GM18861 (cell line): ENCODE measurements around the gene ELOA2.
"Not testable (repeated sequence)": the region's sequence is repeated elsewhere in the genome, so short reads cannot be mapped to it uniquely, and the experiment has no call there.

ENCODE experiments used
- ATAC-seq: cut with Tn5 transposase; IDR thresholded peaks from one replicate; pipeline ENCODE4 v1.9.1; 2021; ENCODE audit not compliant: unreplicated experiment

Gene ELOA2, protein sequence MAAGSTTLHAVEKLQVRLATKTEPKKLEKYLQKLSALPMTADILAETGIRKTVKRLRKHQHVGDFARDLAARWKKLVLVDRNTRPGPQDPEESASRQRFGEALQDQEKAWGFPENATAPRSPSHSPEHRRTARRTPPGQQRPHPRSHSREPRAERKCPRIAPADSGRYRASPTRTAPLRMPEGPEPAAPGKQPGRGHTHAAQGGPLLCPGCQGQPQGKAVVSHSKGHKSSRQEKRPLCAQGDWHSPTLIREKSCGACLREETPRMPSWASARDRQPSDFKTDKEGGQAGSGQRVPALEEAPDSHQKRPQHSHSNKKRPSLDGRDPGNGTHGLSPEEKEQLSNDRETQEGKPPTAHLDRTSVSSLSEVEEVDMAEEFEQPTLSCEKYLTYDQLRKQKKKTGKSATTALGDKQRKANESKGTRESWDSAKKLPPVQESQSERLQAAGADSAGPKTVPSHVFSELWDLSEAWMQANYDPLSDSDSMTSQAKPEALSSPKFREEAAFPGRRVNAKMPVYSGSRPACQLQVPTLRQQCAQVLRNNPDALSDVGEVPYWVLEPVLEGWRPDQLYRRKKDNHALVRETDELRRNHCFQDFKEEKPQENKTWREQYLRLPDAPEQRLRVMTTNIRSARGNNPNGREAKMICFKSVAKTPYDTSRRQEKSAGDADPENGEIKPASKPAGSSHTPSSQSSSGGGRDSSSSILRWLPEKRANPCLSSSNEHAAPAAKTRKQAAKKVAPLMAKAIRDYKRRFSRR

DNA sequence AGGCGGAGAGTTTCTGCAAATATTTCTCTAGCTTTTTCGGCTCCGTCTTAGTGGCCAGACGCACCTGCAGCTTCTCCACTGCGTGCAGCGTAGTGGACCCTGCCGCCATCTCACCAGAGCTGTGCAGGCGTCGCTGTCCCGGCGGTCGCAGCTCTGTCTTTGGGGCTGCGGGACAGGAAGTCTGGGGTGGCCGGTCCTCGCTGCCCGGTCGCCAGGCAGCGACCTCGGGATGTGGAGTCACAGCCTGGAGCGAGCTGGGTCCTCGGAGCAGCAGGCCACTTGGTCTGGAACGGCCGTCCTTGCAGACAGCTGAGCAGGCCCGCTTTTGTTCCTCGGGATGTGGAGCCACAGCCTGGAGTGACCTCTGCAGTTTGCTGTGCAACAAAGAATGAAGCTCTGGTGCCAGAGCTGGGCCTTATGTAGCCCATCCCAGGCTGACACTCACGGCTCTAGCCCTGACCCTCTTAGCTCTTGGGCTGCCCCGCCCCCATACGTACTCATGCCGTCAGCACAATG is at the start of gene ELOA2:
ELOA2 (minus strand) TSS at position 466 of the 516 bp plus-strand sequence; CDS start at position 109, 357 bp downstream.
- ATAC-seq, result no peak

GRCh38 chr18:47081578-47081977 is 46.2 kb upstream of the ELOA2 start:
- no peak for ATAC-seq

- ATAC-seq, result no peak
Observed at GRCh38 chr18:47080872-47081271, 45.5 kb upstream of the ELOA2 start.

DNA sequence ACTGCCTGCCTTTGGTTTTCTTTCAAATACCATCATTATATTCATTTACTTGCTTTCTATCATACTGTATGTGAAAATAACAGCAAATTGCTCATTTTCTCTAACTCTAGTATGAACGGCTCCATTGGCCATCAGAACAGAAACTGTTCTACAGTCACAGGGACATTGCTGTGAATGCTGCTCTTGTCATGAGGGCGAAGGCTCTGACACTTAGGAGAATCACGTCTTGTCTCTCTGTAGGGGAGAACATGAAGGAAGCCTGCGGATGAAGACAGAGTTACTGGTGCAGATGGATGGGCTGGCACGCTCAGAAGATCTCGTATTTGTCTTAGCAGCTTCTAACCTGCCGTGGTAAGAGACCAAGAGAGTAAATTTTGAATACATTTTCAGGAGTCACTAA is 41.7 kb upstream of the ELOA2 start:
- no peak for ATAC-seq

DNA sequence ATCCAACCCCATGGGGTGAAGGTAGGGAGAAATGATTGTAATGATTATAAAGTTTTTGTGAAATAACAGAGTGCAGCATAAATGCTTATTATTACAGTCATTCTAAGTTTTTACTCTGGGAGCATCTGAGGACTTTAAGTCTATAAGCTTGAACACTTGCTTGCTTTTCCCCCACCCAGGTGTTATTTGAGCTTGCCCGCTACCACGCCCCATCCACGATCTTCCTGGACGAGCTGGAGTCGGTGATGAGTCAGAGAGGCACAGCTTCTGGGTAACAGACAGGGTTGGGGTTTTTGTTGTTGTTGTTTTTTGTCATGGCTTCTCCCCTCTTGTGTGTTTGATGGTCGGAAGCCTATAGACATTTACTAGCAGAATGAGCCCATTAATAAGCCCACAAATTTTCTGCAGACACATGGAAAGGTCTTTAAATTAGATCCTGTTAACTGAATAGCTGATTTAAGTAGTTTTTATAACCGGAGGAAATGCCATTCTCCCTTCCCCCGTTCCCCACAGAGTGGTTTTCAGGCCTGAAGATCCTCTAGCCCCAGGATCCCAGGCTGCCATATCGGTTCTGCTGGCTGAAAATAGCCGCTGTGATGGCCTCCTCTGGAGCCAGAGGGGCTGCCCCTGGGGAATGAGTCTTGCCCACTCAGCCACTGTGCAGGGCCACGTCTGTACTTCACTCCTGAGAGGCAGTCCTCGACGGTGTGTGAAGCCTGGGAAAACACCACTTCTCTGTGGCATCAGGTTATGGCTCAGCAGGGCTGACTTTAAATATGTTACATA is 39.9 kb upstream of the ELOA2 start:
- ATAC-seq, result no peak

DNA sequence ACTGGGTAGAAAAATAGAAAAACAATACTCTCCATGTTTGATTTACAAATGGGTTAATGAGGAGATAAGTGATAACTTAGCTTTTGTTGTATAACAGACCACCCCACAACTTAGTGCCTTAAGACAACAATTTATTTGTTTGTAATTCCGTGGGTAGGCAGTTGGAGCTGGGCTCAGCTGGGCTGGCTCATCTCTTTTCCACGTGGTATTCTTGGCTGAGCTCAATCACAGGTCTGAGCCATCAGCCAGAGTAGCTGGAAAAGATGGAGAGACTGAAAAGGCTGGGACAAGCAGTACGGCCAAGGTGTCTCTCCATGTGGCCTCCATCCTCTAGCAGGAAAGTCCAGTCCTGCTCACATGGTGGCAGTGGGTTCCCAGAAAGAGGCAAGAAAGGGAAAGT is 32.2 kb upstream of the ELOA2 start:
- ATAC-seq, result no peak

DNA sequence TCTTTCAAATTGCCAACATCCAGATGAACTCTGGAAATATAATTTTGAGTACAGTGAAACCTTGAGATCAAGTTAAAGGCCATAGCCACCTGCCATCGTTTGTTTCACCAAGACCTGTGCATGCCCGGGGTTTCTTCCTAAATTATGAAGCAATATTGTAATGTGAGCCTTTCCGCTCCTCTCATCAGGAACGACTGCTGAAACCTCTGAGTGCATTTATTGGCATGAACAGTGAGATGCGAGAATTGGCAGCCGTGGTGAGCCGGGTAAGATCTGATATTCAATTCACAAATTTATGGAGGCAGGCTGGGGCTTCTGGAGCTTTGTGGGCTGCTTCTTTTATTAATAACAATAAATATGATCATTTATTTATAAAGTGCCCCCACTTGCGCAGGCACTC is 27.7 kb upstream of the ELOA2 start:
- no peak for ATAC-seq

DNA sequence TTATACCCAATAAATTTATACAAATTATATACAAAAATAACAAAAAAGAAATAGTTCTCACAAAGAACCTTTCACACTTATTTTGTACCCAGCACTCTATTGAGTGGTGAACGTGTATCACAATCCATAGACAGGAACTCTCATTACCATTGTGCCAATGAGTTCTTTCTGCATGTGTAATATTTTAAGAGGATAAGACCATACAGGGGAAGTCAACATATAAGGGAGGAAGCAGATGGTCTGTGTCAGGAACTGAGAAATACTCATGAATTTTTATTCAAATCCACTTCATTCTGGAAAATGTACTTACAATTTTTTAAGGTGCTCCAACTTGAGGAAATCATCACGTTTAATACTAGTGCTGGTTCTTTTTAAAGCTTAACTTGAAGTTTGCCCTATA is 27.1 kb upstream of the ELOA2 start:
- ATAC-seq, result no peak

DNA sequence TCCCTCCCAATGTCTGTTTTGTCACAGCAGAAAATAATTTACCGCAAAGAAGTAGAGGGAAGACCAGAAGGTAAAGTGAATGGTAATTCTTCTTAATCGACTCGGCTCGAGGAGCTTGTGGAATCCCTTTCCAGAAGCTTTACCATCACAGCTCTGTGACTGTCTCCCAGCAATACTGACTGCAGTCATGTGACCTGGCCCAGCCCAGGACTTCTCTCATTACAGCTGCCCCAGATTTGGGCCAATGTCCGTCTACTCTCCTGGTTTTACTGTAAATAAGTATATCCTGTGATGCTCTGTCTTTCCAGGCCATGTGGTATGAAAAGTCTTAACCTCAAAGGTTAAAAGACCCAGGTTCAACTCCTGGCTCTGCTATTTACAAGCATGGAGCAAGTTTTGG is 18.9 kb upstream of the ELOA2 start:
- no peak for ATAC-seq

GRCh38 chr18:47050468-47050867 is 15.0 kb upstream of the ELOA2 start:
- ATAC-seq, result peak; percentile 56

GRCh38 chr18:47040982-47041381 is 5.6 kb upstream of the ELOA2 start:
- no peak for ATAC-seq

- no peak for ATAC-seq
Observed at GRCh38 chr18:47036927-47037578, 1.6 kb upstream of the ELOA2 start.

- no peak for ATAC-seq
Observed at GRCh38 chr18:47036298-47036874, 965 bp upstream of the ELOA2 start.

GRCh38 chr18:47034591-47034990 is 830 bp downstream of the ELOA2 start:
- not testable (repeated sequence) for ATAC-seq

GRCh38 chr18:47032945-47033344 is 2.5 kb downstream of the ELOA2 start:
- no peak for ATAC-seq

- ATAC-seq, result not testable (repeated sequence)
Observed at GRCh38 chr18:47030887-47031286, 4.5 kb downstream of the ELOA2 start.

GRCh38 chr18:47029684-47030353 is 5.6 kb downstream of the ELOA2 start:
- not testable (repeated sequence) for ATAC-seq

DNA sequence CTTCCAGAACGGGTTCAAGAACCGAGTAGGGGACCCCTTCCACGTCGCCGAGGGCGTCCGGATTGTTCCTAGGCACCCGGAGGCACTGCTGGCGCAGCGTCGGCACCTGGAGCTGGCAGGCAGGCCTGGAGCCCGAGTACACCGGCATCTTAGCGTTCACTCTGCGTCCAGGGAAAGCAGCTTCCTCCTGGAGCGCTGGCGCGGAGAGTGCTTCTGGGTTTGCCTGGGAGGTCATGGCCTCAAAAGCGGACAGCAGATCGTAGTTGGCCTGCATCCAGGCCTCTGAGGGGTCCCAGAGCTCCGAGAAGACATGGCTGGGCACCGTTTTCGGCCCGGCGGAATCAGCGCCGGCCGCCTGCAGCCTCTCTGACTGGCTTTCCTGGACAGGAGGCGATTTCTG is 6.7 kb downstream of the ELOA2 start:
- not testable (repeated sequence) for ATAC-seq

GRCh38 chr18:47025557-47026174 is 9.8 kb downstream of the ELOA2 start:
- ATAC-seq, result not testable (repeated sequence)
